B cell (primary cell): Measurements from ENCODE around the gene CCDC54. TPM values are rescaled to one million over a fixed set of nuclear protein-coding genes. Genes with fewer than 3 reads are reported as not detected.
A peak's percentile ranks its signal among the peaks of the same experiment; 100 is the strongest.

Source experiments
- ATAC-seq: fragments of 200-7000 bp; cut with Tn5 transposase; one replicate; pipeline ENCODE4 v1.10.0; 2021; ENCODE audit warnings: low read depth, mild to moderate bottlenecking, moderate number of reproducible peaks, moderate library complexity
- CTCF ChIA-PET: fragments of 350-600 bp; sonication (Branson Sonifier 250); formaldehyde crosslinking; loops from one replicate; lab custom pipeline; 2021; ENCODE audit warnings: antibody characterized with exemption, inconsistent platforms; lab: Charles Lee
- POLR2A ChIA-PET: fragments of 350-600 bp; sonication (Branson Sonifier 250); formaldehyde crosslinking; loops from one replicate; lab custom pipeline; 2021; ENCODE audit warnings: antibody characterized with exemption; lab: Charles Lee
- DNase-seq: peaks from one replicate; pipeline ENCODE4 v3.0.0; 2013
- H2AFZ ChIP-seq: 2 replicates; pipeline ENCODE4 v1.6.1; 2012; ENCODE audit warnings: mild to moderate bottlenecking, low read depth, low read length; ENCODE audit not compliant: insufficient read depth, poor library complexity, severe bottlenecking
- H3K27ac ChIP-seq, 2 donors: 1 replicate in 1 of 2; 2 replicates in 1 of 2; pipeline ENCODE4 v1.5.1; 2012 to 2013; ENCODE audit warnings: low read length in 2 of 2, mild to moderate bottlenecking in 2 of 2, moderate library complexity in 1 of 2
- H3K27me3 ChIP-seq, 4 experiments: fragments of 200-600 bp in 1 of 4; sonication (generic) in 1 of 4; replicated peaks in 1 of 4; 1 replicate in 2 of 4; 2 replicates in 2 of 4; pipeline versions ENCODE4 v1.6.1 to v1.7.0; 2013 to 2016; ENCODE audit warnings: low read length in 3 of 4, mild to moderate bottlenecking in 2 of 4, mixed read lengths in 1 of 4, moderate library complexity in 1 of 4; ENCODE audit not compliant: insufficient read depth in 4 of 4, control insufficient read depth in 3 of 4; ENCODE audit errors: control extremely low read depth in 1 of 4
- H3K36me3 ChIP-seq, 2 experiments: replicated peaks in 1 of 2; 1 replicate in 1 of 2; 2 replicates in 1 of 2; pipeline versions ENCODE4 v1.6.1 to v1.7.1; 2013; ENCODE audit warnings: low read length in 1 of 2; ENCODE audit not compliant: insufficient read depth in 2 of 2, control insufficient read depth in 1 of 2; ENCODE audit errors: control extremely low read depth in 1 of 2, extremely low read depth in 1 of 2
- H3K4me1 ChIP-seq, 2 donors: fragments of 200-600 bp in 1 of 2; sonication (generic) in 1 of 2; 1 replicate in 1 of 2; 2 replicates in 1 of 2; pipeline versions ENCODE4 v1.5.1 to v1.6.1; 2013 to 2017; ENCODE audit warnings: low read length in 2 of 2; ENCODE audit not compliant: control insufficient read depth in 2 of 2, insufficient read depth in 2 of 2
- H3K4me2 ChIP-seq: replicated peaks from 2 replicates; pipeline ENCODE3; 2012; ENCODE audit warnings: mild to moderate bottlenecking, low read depth, low read length; ENCODE audit not compliant: poor library complexity, severe bottlenecking
- H3K4me3 ChIP-seq, 5 experiments: fragments of 200-600 bp in 1 of 5; sonication (generic) in 1 of 5; 1 replicate in 3 of 5; 2 replicates in 2 of 5; pipeline versions ENCODE4 v1.5.1 to v1.7.0; 2011 to 2016; ENCODE audit warnings: low read length in 4 of 5, mild to moderate bottlenecking in 4 of 5, low read depth in 2 of 5, control low read depth in 1 of 5, moderate library complexity in 1 of 5; ENCODE audit not compliant: insufficient read depth in 1 of 5; ENCODE audit errors: control extremely low read depth in 1 of 5, extremely low read depth in 1 of 5
- H3K79me2 ChIP-seq: fragments of 200-600 bp; sonication (generic); one replicate; pipeline ENCODE4 v1.6.0; 2016; ENCODE audit warnings: low read length; ENCODE audit not compliant: control insufficient read depth, insufficient read depth
- H3K9ac ChIP-seq: fragments of 200-600 bp; sonication (generic); 2 replicates; pipeline ENCODE4 v1.6.1; 2017; ENCODE audit warnings: mild to moderate bottlenecking, low read length, moderate library complexity
- H3K9me3 ChIP-seq, 3 donors: one replicate each; pipeline versions ENCODE4 v1.6.1 to v1.7.1; 2013; ENCODE audit warnings: low read length in 2 of 3; ENCODE audit not compliant: control insufficient read depth in 2 of 3, insufficient read depth in 1 of 3; ENCODE audit errors: control extremely low read depth in 1 of 3
- H4K20me1 ChIP-seq: 2 replicates; pipeline ENCODE4 v1.6.0; 2012; ENCODE audit warnings: mild to moderate bottlenecking, low read length; ENCODE audit not compliant: insufficient read depth, control insufficient read depth, poor library complexity, severe bottlenecking
- H3K27ac Mint-ChIP-seq: one replicate; pipeline ENCODE4 v1.8.0; 2021; ENCODE audit warnings: mixed read lengths
- H3K27me3 Mint-ChIP-seq: one replicate; pipeline ENCODE4 v1.8.0; 2021; ENCODE audit warnings: mixed read lengths
- H3K4me1 Mint-ChIP-seq: one replicate; pipeline ENCODE4 v1.8.0; 2021; ENCODE audit warnings: mixed read lengths
- H3K4me3 Mint-ChIP-seq: one replicate; pipeline ENCODE4 v1.8.0; 2021; ENCODE audit warnings: mixed read lengths
- H3K9me3 Mint-ChIP-seq: one replicate; pipeline ENCODE4 v1.8.0; 2022; ENCODE audit warnings: mixed read lengths; ENCODE audit not compliant: insufficient read depth
- CTCF ChIP-seq: fragments of 200-600 bp; IDR thresholded peaks from one replicate; pipeline ENCODE4 v1.8.0; 2022; ENCODE audit warnings: antibody characterized with exemption, mild to moderate bottlenecking
- EZH2 ChIP-seq: IDR thresholded peaks from 2 replicates; pipeline ENCODE4 v1.6.1; 2012; ENCODE audit warnings: borderline replicate concordance, low read depth, mild to moderate bottlenecking, moderate library complexity, low read length; ENCODE audit not compliant: insufficient read depth, poor library complexity, severe bottlenecking
- WGBS: methylation state at CpG from one replicate; pipeline ENCODE4 v1.1.5; 2013; ENCODE audit warnings: missing lambda C conversion rate; ENCODE audit not compliant: insufficient coverage; 5-methylcytosine and 5-hydroxymethylcytosine counted together
- intact Hi-C: fragments of 100-400 bp; cut with micrococcal nuclease; formaldehyde crosslinking; loops from one replicate; pipeline ENCODE4 v1.10.0; 2022
- polyA plus RNA-seq: library from polyadenylated mRNA; depleted of rRNA; stranded (reverse); fragments of >200 nt; gene quantifications from 2 replicates; pipeline ENCODE4 v1.2.3, GENCODE V29; 2012
- total RNA-seq, 2 donors: library from RNA; stranded (reverse); fragments of 120-200 nt in 1 of 2; gene quantifications; 1 replicate in 1 of 2; 2 replicates in 1 of 2; pipeline versions ENCODE4 v1.2.3 to v1.2.4, GENCODE V29; 2013 to 2022

The CCDC54 gene
- total and polyA plus RNA-seq, 2 donors (not counting 1 experiment from before 2014, with no cell fraction given), result not detected

GRCh38 chr3:107372506-107372905 is 4.7 kb upstream of the CCDC54 start:
- Histone ChIP-seq H3K36me3 (no peaks in the 10 kb centered on the region), H3K4me1 (no peaks in the 10 kb centered on the region), H3K4me3 (no peak overlapping the region), H3K27ac (no peak overlapping the region), H2AFZ (no peak overlapping the region), H4K20me1 (no peaks in the 10 kb centered on the region), H3K79me2 (no peaks in the 10 kb centered on the region), H3K4me2 (no peak overlapping the region), H3K9me3 (no peaks in the 10 kb centered on the region), H3K27me3 (peaks cover 0 to 4% (median 0%) of the 10 kb centered on the region in 4 experiments), H3K9ac (no peak overlapping the region)
- POLR2A ChIA-PET, result no interaction called here
- Mint-ChIP-seq H3K4me3 (no peak overlapping the region), H3K27me3 (peaks cover 11% of the 10 kb centered on the region), H3K4me1 (peaks cover 3% of the 10 kb centered on the region), H3K9me3 (no peaks in the 10 kb centered on the region), H3K27ac (no peak overlapping the region)
- CTCF ChIA-PET, result no interaction called here
- ATAC-seq (no peak), DNase-seq (no peak)
- no CpG with 5 or more reads among the region's 6 CpGs for WGBS
- intact Hi-C loops, result no loop called here
- TF ChIP-seq EZH2, result no peak

- no peaks in the 10 kb centered on the region for H3K9me3 Mint-ChIP-seq
- CTCF ChIA-PET, result no interaction called here
- H3K79me2 ChIP-seq, result no peaks in the 10 kb centered on the region
Measured at GRCh38 chr3:107373896-107374295, 3.3 kb upstream of the CCDC54 start.

More at GRCh38 chr3:107373896-107374295, 3.3 kb upstream of the CCDC54 start:
- H3K9me3 ChIP-seq, result no peaks in the 10 kb centered on the region
- H2AFZ ChIP-seq, result peak overlapping the region; percentile 22
- no peak for DNase-seq
- no peak overlapping the region for H3K4me3 Mint-ChIP-seq
- no peak overlapping the region for H3K4me3 ChIP-seq
- no peak overlapping the region for H3K27ac ChIP-seq
- TF ChIP-seq EZH2, result no peak
- TF ChIP-seq CTCF, result no peak
- no peaks in the 10 kb centered on the region for H3K4me1 ChIP-seq
- peaks cover 0 to 4% (median 0%) of the 10 kb centered on the region in 4 experiments for H3K27me3 ChIP-seq
- peaks cover 3% of the 10 kb centered on the region for H3K4me1 Mint-ChIP-seq
- H3K9ac ChIP-seq, result no peak overlapping the region
- no peaks in the 10 kb centered on the region for H4K20me1 ChIP-seq
- H3K36me3 ChIP-seq, result no peaks in the 10 kb centered on the region
- H3K4me2 ChIP-seq, result no peak overlapping the region
- POLR2A ChIA-PET, result no interaction called here
- WGBS, result 44% methylated on average over 3 of the region's 6 CpGs
- peaks cover 11% of the 10 kb centered on the region for H3K27me3 Mint-ChIP-seq
- H3K27ac Mint-ChIP-seq, result no peak overlapping the region
- intact Hi-C loops, result no loop called here
- ATAC-seq, result no peak
